GM18951 (cell line): ENCODE measurements around the gene PRSS57.
"Not testable (repeated sequence)": the region's sequence is repeated elsewhere in the genome, so short reads cannot be mapped to it uniquely, and the experiment has no call there.

Source experiments
- POLR2A ChIP-seq: IDR thresholded peaks from 4 replicates; pipeline ENCODE4 v1.6.1; 2011; ENCODE audit warnings: mild to moderate bottlenecking; ENCODE audit not compliant: insufficient read length, insufficient read depth; ENCODE audit errors: extremely low read depth
- in situ Hi-C: fragments of 300-500 bp; cut with MboI; formaldehyde crosslinking; loops from one replicate; pipeline ENCODE4 v1.12.0; 2022; ENCODE audit warnings: low sequenced_read_pairs, mixed read lengths, inconsistent platforms; ENCODE audit not compliant: unreplicated experiment

The PRSS57 gene

GRCh38 chr19:718991-719512 is 23.8 kb upstream of the PRSS57 start:
- in situ Hi-C loops: no loop called here
- no peak for TF ChIP-seq POLR2A

- in situ Hi-C loops: no loop called here
- no peak for TF ChIP-seq POLR2A
These were observed 23.1 kb upstream of the PRSS57 start for GRCh38 chr19:718251-718951.

DNA sequence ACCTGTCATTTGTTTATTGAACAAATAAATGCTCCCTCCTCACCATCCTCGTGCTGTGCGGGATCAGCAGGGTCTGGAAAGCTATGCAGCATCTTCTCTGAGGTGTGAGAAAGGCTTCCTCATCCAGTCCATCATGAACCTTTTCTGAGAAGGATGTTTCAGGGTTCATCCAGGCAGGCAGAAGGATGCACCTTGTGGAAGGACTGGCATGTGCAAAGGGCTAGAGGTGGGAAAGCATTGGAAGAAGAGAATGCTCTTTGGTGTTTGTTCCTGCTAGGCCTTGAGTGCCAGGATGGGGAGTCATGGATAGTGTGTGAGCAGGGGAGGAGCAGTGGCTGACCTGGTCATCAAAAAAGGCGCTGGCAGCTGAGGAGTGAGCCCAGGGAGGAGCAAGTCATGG is 20.1 kb upstream of the PRSS57 start:
- in situ Hi-C loops: no loop called here
- TF ChIP-seq POLR2A: no peak

DNA sequence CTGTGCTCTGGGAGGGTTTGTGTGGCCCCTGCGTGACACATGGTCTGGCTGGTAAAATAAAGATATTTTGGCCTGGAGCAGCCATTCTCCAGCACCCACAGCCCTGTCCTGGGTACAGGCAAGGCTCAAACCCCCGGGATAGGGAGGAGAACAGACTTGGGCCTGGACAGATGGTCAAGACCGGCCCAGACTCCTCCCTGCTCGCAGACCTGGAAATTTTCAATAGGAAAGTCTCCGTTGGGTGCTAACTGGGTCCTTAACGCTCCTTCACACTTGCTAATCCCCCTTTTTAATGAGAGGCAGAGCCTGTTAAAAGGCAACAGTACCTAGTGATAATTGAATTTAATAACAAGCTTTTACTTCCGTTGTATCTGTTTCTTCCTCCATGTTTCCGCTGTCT is 16.0 kb upstream of the PRSS57 start:
- in situ Hi-C loops: no loop called here
- TF ChIP-seq POLR2A: no peak

- no peak for TF ChIP-seq POLR2A
- in situ Hi-C loops: no loop called here
These were observed 15.5 kb upstream of the PRSS57 start for GRCh38 chr19:710767-711166.

DNA sequence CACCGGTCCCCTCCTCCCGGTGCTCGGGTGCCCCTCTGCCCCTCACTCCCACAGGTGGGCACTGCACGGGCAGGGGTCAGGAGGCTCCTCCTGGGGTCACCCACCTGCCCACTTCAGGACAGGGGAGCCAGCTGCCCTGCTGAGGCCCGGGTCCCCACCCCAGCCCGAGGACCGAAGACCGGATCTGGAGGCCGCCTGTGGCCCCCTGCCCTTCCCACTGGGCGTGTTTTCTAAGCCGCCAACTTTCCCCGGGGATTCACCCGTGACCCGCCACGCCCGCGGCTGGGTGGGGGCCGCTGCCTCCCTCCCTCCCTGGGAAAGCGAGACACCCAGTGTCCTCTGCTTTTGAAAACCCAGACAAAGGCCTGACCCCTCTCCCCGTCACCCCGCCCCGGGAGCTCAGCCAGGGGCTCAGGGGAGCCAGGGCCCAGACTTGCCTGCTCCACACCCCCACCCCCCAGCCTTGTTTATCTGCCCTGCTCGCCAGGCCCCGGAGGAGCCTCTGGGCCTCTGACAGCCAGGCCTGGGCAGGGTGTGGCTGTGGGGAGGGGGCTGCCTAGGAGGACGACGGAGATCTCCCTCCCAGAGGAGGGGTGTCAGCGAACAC is 14.8 kb upstream of the PRSS57 start:
- in situ Hi-C loops: no loop called here
- TF ChIP-seq POLR2A: no peak

DNA sequence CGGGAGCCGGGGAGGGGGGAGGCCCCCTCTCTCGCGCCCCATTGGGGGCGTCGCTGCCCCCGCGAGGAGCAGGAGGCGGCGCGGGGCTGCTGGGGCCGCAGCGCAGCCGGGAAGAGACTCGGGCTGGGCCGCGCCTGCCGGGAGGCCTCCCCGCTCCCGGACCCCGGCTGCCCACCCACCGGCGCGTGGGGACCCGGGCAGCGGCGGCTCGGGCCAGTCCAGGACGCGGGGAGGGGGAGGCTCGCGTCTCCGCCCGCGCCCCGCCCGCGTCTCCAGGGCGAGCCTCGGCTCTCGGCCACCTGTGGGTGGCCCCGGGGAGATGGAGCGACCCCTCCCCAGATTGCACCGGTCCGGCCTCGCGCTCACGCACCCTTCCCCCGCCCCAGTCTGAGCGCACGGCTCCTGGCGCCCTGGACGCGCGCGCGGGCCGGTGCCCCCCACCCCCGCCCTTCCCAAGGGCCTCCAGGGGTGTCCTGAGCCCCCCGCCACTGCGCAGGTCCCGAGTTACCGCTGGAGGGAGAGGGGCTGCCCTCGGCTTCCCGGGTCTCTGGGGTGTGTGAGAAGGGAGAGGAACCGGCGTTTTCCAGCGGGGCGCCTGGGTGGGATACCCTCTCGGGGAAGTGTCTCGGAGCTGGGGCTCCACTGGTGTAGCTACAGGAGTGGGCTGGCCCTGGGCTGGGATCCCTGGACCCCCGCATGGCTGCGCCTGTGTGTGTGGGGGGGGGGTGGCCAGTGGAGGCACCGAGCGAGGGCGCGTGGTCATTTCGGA is 14.1 kb upstream of the PRSS57 start:
- in situ Hi-C loops: no loop called here
- TF ChIP-seq POLR2A: no peak

DNA sequence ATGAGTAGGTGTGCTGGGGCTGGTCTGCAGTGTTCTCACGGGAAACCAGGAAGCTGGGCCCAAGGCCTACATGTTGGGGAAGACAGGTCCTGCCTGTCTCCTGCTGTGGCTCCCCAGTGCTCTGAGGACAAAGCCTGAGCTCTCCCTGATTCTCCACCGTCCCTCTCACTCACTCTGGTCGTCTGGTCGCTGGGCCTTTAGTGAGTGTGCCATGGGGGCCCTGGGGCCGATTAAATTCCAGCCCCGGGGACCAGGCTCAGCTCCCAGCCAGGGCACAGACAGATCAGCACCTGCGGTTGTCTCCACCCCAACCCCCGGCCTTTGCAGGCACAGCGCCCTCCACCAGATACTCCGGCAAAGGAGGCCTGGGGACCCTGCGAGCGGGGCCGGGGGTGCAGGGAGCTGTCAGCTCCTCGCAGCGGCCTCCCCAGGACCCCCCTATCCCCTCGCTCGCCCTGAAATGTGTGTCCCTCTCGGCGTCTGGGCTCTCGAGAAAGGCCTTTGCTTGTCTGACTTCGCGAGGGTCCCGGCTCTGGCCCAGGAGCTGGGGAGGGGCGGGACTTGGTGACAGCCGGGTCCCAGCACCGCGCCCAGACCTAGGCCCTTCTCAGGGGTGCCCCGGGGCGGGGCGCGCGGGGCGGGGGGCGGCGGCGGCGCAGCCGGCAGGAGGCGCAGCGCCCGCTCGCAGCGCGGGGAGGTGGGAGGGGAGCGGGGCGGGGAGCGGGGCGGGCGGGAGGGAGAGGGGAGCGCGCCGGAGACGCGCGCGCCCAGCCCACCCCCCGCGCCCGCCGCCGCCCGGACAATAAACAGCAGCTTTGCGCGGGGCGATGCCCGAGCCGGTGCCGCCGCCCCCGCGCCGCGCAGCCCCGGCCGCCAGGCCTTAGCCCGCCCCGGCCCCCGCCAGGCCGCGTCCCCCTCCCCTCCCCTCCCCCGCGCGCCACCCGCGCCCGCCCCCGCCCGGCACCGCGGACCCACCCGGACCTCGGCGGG is 13.2 kb upstream of the PRSS57 start, which contains the start of gene PALM:
TSS of gene PALM (plus strand) at position 782 of the 990 bp plus-strand sequence. CDS start 212 bp downstream, outside the sequence.
- TF ChIP-seq POLR2A: no peak
- in situ Hi-C loops: no loop called here

DNA sequence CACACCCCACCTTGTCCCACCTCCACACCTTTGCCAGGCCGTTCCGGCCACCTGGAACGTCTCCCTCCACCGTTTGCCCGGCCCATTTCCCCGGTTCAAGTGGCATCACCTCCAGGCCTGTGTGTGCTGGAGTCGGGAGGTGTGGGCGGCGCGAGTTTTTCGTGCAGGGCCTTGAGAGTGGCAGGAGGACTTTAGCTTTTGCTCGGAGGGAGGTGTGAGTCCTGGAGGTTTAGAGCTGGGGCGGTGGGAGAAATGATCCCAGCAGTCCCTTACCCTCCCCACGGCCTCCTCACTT is 9.1 kb upstream of the PRSS57 start:
- in situ Hi-C loops: no loop called here
- no peak for TF ChIP-seq POLR2A

DNA sequence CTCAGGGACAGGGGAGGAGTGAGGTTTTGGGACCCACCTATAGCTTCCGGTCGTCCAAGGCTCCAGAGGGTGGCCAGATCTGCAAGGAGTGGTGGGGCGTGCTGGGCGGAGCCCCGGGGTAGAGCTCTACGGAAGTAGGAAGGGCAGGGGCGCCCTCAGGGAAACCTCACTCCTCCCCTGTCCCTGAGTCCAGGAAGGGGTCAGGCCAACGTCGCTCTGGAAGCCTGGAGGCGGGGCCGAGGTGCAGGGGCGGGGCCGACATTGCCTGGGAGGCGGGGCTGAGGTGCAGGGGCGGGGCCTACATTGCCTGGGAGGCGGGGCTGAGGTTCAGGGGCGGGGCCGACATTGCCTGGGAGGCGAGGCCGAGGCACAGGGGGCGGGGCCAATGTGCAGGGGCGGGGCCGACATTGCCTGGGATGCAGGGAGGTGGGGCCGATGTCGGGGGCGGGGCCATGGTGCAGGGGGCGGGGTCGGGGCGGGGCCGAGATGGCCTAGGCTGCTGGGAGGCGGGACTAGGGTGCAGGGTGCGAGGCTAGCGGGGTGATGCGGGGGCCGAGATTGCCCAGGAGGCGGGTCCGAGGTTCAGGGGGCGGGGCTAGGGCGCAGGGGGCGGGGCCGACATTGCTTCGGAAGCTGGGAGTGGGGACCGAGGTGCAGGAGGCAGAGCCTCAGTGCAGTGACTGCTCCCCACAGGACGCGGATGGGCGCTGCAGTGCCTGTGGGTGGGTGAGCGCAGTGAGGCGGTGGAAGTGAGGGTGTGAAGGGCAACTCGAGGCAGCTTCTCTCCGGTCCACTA is 8.6 kb upstream of the PRSS57 start:
- TF ChIP-seq POLR2A: no peak
- in situ Hi-C loops: no loop called here

GRCh38 chr19:703329-703650 is 8.0 kb upstream of the PRSS57 start:
- in situ Hi-C loops: no loop called here
- no peak for TF ChIP-seq POLR2A

DNA sequence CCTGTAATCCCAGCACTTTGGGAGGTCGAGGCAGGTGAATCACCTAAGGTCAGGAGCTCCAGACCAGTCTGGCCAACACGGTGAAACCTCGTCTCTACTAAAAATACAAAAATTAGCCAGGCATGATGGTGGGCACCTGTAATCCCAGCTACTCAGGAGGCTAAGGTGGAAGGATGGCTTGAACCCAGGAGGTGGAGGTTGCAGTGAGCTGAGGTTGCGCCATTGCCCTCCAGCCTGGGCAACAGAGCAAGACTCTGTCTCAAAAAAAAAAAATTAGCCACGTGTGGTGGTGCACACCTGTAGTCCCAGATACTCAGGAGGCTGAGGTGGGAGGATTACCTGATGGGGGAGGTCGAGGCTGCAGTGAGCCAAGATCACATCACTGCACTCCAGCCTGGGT is 7.6 kb upstream of the PRSS57 start:
- in situ Hi-C loops: not testable (repeated sequence)

- in situ Hi-C loops: not testable (repeated sequence)
These were observed 4.6 kb upstream of the PRSS57 start for GRCh38 chr19:699885-700284.

DNA sequence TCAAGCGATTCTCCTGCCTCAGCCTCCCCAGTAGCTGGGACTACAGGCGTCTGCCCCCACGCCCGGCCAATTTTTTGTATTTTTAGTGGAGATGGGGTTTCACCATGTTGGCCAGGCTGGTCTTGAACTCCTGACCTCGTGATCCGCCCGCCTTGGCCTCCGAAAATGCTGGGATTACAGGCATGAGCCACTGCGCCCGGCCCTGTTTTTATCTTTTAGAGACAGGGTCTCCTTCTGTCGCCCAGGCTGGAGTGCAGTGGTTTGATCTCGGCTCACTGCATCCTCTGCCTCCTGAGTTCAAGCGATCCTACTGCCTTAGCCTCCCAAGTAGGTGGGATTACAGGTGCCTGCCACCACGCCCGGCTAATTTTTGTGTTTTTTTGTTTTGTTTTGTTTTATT is 3.3 kb upstream of the PRSS57 start:
- in situ Hi-C loops: not testable (repeated sequence)
